Stimulated activated naive CD8-positive, alpha-beta T cell treated with anti-CD3 and anti-CD28 coated beads, Interleukin-15, amount 100 ng/mL, for 72 hours (primary cell): Measurements from ENCODE around the gene ALKBH3.

ENCODE experiments used
- ATAC-seq: fragments of 150-1000 bp; cut with Tn5 transposase; 2 replicates; pipeline ENCODE4 v1.10.0; 2021; ENCODE audit warnings: mild to moderate bottlenecking, moderate library complexity
- DNase-seq, 2 donors: peaks; one replicate each; pipeline ENCODE4 v3.0.0; 2021 to 2022
- H3K27ac Mint-ChIP-seq, 2 donors: one replicate each; pipeline ENCODE4 v1.8.0; 2022; ENCODE audit warnings: mild to moderate bottlenecking in 2 of 2, mixed read lengths in 2 of 2, moderate library complexity in 2 of 2
- H3K27me3 Mint-ChIP-seq: one replicate; pipeline ENCODE4 v1.8.0; 2022; ENCODE audit warnings: mixed read lengths
- H3K4me1 Mint-ChIP-seq: one replicate; pipeline ENCODE4 v1.8.0; 2022; ENCODE audit warnings: mild to moderate bottlenecking, mixed read lengths
- H3K4me3 Mint-ChIP-seq, 2 donors: one replicate each; pipeline ENCODE4 v1.8.0; 2022; ENCODE audit warnings: mild to moderate bottlenecking in 2 of 2, mixed read lengths in 2 of 2, moderate library complexity in 1 of 2
- H3K9me3 Mint-ChIP-seq, 2 donors: one replicate each; pipeline ENCODE4 v1.8.0; 2022; ENCODE audit warnings: mixed read lengths in 2 of 2

ALKBH3 gene

GRCh38 chr11:43924112-43924855 is 43.7 kb downstream of the ALKBH3 start:
- Mint-ChIP-seq H3K4me3 (no peak overlapping the region), H3K27me3 (no peaks in the 10 kb centered on the region), H3K9me3 (no peaks in the 10 kb centered on the region), H3K27ac (peak overlapping the region in 1 of 2 donors; percentile 42), H3K4me1 (peaks cover 17% of the 10 kb centered on the region)
- ATAC-seq (no peak), DNase-seq (no peak)

- no peak for DNase-seq
- Mint-ChIP-seq H3K4me3 (no peak overlapping the region), H3K27ac (no peak overlapping the region), H3K27me3 (no peaks in the 10 kb centered on the region), H3K9me3 (no peaks in the 10 kb centered on the region), H3K4me1 (peaks cover 17% of the 10 kb centered on the region)
- ATAC-seq, result no peak
Observed at GRCh38 chr11:43925063-43925931, 44.7 kb downstream of the ALKBH3 start.

GRCh38 chr11:43925932-43926505 is 45.4 kb downstream of the ALKBH3 start:
- Mint-ChIP-seq H3K4me1 (peaks cover 17% of the 10 kb centered on the region), H3K4me3 (no peak overlapping the region), H3K27me3 (no peaks in the 10 kb centered on the region), H3K27ac (no peak overlapping the region), H3K9me3 (no peaks in the 10 kb centered on the region)
- DNase-seq, result no peak
- no peak for ATAC-seq

- no peak overlapping the region for H3K27ac Mint-ChIP-seq
- peaks cover 11% of the 10 kb centered on the region for H3K4me1 Mint-ChIP-seq
- no peaks in the 10 kb centered on the region for H3K27me3 Mint-ChIP-seq
- DNase-seq, result no peak
- H3K4me3 Mint-ChIP-seq, result no peak overlapping the region
- H3K9me3 Mint-ChIP-seq, result no peaks in the 10 kb centered on the region
- no peak for ATAC-seq
Observed at GRCh38 chr11:43927070-43927469, 46.4 kb downstream of the ALKBH3 start.

- DNase-seq (no peak), ATAC-seq (no peak)
- peak overlapping the region in 1 of 2 donors; percentile 23 for H3K27ac Mint-ChIP-seq
- no peaks in the 10 kb centered on the region for H3K27me3 Mint-ChIP-seq
- no peaks in the 10 kb centered on the region for H3K9me3 Mint-ChIP-seq
- peaks cover 11% of the 10 kb centered on the region for H3K4me1 Mint-ChIP-seq
- H3K4me3 Mint-ChIP-seq, result no peak overlapping the region
Observed at GRCh38 chr11:43927925-43928707, 47.5 kb downstream of the ALKBH3 start.

- H3K9me3 Mint-ChIP-seq, result no peaks in the 10 kb centered on the region
- H3K27ac Mint-ChIP-seq, result no peak overlapping the region
Observed at GRCh38 chr11:43928721-43929120, 48.1 kb downstream of the ALKBH3 start.

GRCh38 chr11:43930868-43931716 is 50.5 kb downstream of the ALKBH3 start:
- H3K27ac Mint-ChIP-seq, result peak overlapping the region in 1 of 2 donors; percentile 77
- peaks cover 11% of the 10 kb centered on the region for H3K4me1 Mint-ChIP-seq
- H3K4me3 Mint-ChIP-seq, result no peak overlapping the region
- ATAC-seq (no peak), DNase-seq (no peak)
- peaks cover 22% of the 10 kb centered on the region for H3K27me3 Mint-ChIP-seq
- no peaks in the 10 kb centered on the region for H3K9me3 Mint-ChIP-seq

More at GRCh38 chr11:43928721-43929120, 48.1 kb downstream of the ALKBH3 start:
- Mint-ChIP-seq H3K4me1 (peaks cover 11% of the 10 kb centered on the region), H3K27me3 (peaks cover 1% of the 10 kb centered on the region), H3K4me3 (no peak overlapping the region)
- no peak for DNase-seq
- no peak for ATAC-seq

GRCh38 chr11:43931717-43932039 is 51.0 kb downstream of the ALKBH3 start:
- Mint-ChIP-seq H3K9me3 (no peaks in the 10 kb centered on the region), H3K27ac (no peak overlapping the region), H3K4me1 (peaks cover 11% of the 10 kb centered on the region), H3K4me3 (no peak overlapping the region), H3K27me3 (peaks cover 28% of the 10 kb centered on the region)
- ATAC-seq (no peak), DNase-seq (no peak)

GRCh38 chr11:43933226-43933607 is 52.6 kb downstream of the ALKBH3 start:
- H3K27me3 Mint-ChIP-seq, result peaks cover 43% of the 10 kb centered on the region
- peaks cover 11% of the 10 kb centered on the region for H3K4me1 Mint-ChIP-seq
- ATAC-seq (no peak), DNase-seq (no peak)
- H3K4me3 Mint-ChIP-seq, result no peak overlapping the region
- no peaks in the 10 kb centered on the region for H3K9me3 Mint-ChIP-seq
- H3K27ac Mint-ChIP-seq, result no peak overlapping the region

- Mint-ChIP-seq H3K27ac (no peak overlapping the region), H3K4me3 (no peak overlapping the region)
- ATAC-seq, result peak; percentile 22
Observed at GRCh38 chr11:43933608-43934551, 53.2 kb downstream of the ALKBH3 start.

GRCh38 chr11:43934601-43935423 is 54.2 kb downstream of the ALKBH3 start:
- no peak overlapping the region for H3K27ac Mint-ChIP-seq

More at GRCh38 chr11:43933608-43934551, 53.2 kb downstream of the ALKBH3 start:
- H3K4me1 Mint-ChIP-seq, result peaks cover 11% of the 10 kb centered on the region
- H3K9me3 Mint-ChIP-seq, result no peaks in the 10 kb centered on the region
- H3K27me3 Mint-ChIP-seq, result peaks cover 49% of the 10 kb centered on the region
- DNase-seq, result no peak

GRCh38 chr11:43935424-43935979 is 54.9 kb downstream of the ALKBH3 start:
- ATAC-seq, result no peak
- Mint-ChIP-seq H3K4me1 (peaks cover 8% of the 10 kb centered on the region), H3K27me3 (peaks cover 65% of the 10 kb centered on the region), H3K9me3 (no peaks in the 10 kb centered on the region), H3K27ac (no peak overlapping the region), H3K4me3 (no peak overlapping the region)
- DNase-seq, result no peak

More at GRCh38 chr11:43934601-43935423, 54.2 kb downstream of the ALKBH3 start:
- Mint-ChIP-seq H3K4me1 (peaks cover 11% of the 10 kb centered on the region), H3K27me3 (peaks cover 58% of the 10 kb centered on the region), H3K4me3 (no peak overlapping the region), H3K9me3 (no peaks in the 10 kb centered on the region)
- DNase-seq (no peak), ATAC-seq (no peak)

GRCh38 chr11:43936076-43936475 is 55.4 kb downstream of the ALKBH3 start:
- no peak overlapping the region for H3K27ac Mint-ChIP-seq
- peaks cover 2% of the 10 kb centered on the region for H3K4me1 Mint-ChIP-seq
- H3K4me3 Mint-ChIP-seq, result no peak overlapping the region
- no peak for ATAC-seq
- DNase-seq, result no peak
- H3K27me3 Mint-ChIP-seq, result peaks cover 70% of the 10 kb centered on the region
- H3K9me3 Mint-ChIP-seq, result no peaks in the 10 kb centered on the region
